ENCODE results near the gene TOGARAM2.

The TOGARAM2 gene

DNA sequence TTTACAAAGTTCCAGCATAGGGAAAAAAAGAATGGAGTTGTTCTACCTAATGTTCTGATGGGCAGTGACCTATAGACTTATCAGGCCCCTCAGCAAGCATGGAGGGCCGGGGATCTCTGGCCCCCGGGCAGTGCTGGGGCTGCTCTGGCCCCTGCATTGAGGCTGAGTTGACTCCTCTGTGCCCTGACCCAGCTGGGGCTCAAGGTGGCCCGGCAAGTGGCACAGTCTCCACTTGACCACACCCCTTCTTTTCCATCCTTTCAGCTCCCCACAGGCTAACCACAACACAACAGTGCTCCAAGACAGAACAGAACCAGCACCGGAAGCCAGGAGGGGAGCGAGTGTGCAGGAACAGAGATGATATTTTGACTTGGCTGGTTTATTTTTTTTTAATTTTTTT is 19.9 kb downstream of the TOGARAM2 start:
- no peak overlapping the region for H3K27ac ChIP-seq (ENCODE audit: extremely low read depth, low read depth, low read length)
- CTCF ChIA-PET: interaction anchor here (0.6 to 0.7 kb wide), 2 partner anchors 74 to 453 kb away, joined by 3 to 4 read pairs; no protein-coding TSS in a partner anchor
- POLR2A ChIA-PET: no interaction called here
- no peaks in the 10 kb centered on the region for H3K36me3 ChIP-seq (ENCODE audit: control insufficient read depth in 2 of 2, insufficient read depth in 1 of 2, low read length in 2 of 2)
- H3K9me3 ChIP-seq (ENCODE audit: control insufficient read depth, insufficient read depth, low read depth, low read length): no peaks in the 10 kb centered on the region
- H3K4me3 ChIP-seq (ENCODE audit: low read depth, low read length): no peak overlapping the region
- TF ChIP-seq ZNF37A (tag by site-specific recombination; IDR thresholded peaks at IDR 0.05): no peak
- no peak for TF ChIP-seq ZNF776 (tag by site-specific recombination; IDR thresholded peaks at IDR 0.05; ENCODE audit: borderline replicate concordance)
- TF ChIP-seq, protein P1, sequence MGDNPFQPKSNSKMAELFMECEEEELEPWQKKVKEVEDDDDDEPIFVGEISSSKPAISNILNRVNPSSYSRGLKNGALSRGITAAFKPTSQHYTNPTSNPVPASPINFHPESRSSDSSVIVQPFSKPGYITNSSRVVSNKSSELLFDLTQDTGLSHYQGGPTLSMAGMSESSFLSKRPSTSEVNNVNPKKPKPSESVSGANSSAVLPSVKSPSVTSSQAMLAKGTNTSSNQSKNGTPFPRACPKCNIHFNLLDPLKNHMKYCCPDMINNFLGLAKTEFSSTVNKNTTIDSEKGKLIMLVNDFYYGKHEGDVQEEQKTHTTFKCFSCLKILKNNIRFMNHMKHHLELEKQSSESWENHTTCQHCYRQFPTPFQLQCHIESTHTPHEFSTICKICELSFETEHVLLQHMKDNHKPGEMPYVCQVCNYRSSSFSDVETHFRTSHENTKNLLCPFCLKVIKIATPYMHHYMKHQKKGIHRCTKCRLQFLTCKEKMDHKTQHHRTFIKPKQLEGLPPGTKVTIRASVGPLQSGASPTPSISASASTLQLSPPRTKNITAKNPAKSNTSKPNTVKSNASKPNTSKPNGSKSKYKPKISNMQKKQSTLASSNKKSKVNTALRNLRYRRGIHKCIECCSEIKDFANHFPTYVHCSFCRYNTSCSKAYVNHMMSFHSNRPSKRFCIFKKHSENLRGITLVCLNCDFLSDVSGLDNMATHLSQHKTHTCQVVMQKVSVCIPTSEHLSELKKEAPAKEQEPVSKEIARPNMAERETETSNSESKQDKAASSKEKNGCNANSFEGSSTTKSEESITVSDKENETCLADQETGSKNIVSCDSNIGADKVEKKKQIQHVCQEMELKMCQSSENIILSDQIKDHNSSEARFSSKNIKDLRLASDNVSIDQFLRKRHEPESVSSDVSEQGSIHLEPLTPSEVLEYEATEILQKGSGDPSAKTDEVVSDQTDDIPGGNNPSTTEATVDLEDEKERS (tag by site-specific recombination; IDR thresholded peaks at IDR 0.05): no peak
- no peaks in the 10 kb centered on the region for H3K4me1 ChIP-seq (ENCODE audit: control insufficient read depth, insufficient read depth, low read length)

DNA sequence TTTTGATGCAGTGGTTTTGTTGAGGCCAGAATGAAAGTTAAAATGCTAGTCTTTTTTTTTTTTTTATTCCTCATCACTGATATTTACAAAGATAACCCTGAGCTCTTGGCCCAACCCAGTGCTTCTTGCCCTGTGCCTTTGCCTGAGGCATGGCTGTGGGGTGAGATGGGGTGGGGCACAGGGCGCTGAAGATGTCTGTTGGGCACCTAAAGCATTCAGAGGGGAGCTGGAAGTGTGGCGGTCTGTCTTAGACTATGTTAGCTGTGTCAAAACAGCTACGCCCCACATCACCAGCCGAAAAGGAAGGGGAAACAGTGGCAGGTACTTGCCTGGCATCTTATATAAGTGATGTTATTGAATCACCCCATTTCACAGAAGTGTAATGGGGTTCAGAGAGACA is 20.7 kb downstream of the TOGARAM2 start:
- no peaks in the 10 kb centered on the region for H3K36me3 ChIP-seq (ENCODE audit: control insufficient read depth in 2 of 2, insufficient read depth in 1 of 2, low read length in 2 of 2)
- ChIA-PET POLR2A (no interaction called here), CTCF (interaction anchor here (0.7 kb wide), 1 partner anchor 11 kb away, joined by 3 read pairs; no protein-coding TSS in a partner anchor)
- H3K4me1 ChIP-seq (ENCODE audit: control insufficient read depth, insufficient read depth, low read length): no peaks in the 10 kb centered on the region
- no peak overlapping the region for H3K4me3 ChIP-seq (ENCODE audit: low read depth, low read length)
- no peaks in the 10 kb centered on the region for H3K9me3 ChIP-seq (ENCODE audit: control insufficient read depth, insufficient read depth, low read depth, low read length)
- no peak overlapping the region for H3K27ac ChIP-seq (ENCODE audit: extremely low read depth, low read depth, low read length)
- TF ChIP-seq, protein P1 (tag by site-specific recombination; IDR thresholded peaks at IDR 0.05): no peak
- TF ChIP-seq, protein P2, sequence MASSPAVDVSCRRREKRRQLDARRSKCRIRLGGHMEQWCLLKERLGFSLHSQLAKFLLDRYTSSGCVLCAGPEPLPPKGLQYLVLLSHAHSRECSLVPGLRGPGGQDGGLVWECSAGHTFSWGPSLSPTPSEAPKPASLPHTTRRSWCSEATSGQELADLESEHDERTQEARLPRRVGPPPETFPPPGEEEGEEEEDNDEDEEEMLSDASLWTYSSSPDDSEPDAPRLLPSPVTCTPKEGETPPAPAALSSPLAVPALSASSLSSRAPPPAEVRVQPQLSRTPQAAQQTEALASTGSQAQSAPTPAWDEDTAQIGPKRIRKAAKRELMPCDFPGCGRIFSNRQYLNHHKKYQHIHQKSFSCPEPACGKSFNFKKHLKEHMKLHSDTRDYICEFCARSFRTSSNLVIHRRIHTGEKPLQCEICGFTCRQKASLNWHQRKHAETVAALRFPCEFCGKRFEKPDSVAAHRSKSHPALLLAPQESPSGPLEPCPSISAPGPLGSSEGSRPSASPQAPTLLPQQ (tag by site-specific recombination; IDR thresholded peaks at IDR 0.05): no peak
- TF ChIP-seq, protein P3, sequence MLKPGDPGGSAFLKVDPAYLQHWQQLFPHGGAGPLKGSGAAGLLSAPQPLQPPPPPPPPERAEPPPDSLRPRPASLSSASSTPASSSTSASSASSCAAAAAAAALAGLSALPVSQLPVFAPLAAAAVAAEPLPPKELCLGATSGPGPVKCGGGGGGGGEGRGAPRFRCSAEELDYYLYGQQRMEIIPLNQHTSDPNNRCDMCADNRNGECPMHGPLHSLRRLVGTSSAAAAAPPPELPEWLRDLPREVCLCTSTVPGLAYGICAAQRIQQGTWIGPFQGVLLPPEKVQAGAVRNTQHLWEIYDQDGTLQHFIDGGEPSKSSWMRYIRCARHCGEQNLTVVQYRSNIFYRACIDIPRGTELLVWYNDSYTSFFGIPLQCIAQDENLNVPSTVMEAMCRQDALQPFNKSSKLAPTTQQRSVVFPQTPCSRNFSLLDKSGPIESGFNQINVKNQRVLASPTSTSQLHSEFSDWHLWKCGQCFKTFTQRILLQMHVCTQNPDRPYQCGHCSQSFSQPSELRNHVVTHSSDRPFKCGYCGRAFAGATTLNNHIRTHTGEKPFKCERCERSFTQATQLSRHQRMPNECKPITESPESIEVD (tag by site-specific recombination; IDR thresholded peaks at IDR 0.05): no peak
- TF ChIP-seq EGR2 (tag by site-specific recombination; IDR thresholded peaks at IDR 0.05; ENCODE audit: low read depth) (no peak), ZNF426 (tag by site-specific recombination; IDR thresholded peaks at IDR 0.05) (no peak), ZNF266 (tag by site-specific recombination; IDR thresholded peaks at IDR 0.05; ENCODE audit: low read depth) (no peak), ZNF138 (tag by site-specific recombination; IDR thresholded peaks at IDR 0.05; ENCODE audit: borderline replicate concordance) (no peak), ZNF248 (tag by site-specific recombination; IDR thresholded peaks at IDR 0.05) (no peak), ZNF792 (tag by site-specific recombination; IDR thresholded peaks at IDR 0.05) (no peak), ZBTB48 (tag by site-specific recombination; IDR thresholded peaks at IDR 0.05) (no peak), ZNF223 (tag by site-specific recombination; IDR thresholded peaks at IDR 0.05) (no peak), ZNF404 (tag by site-specific recombination; IDR thresholded peaks at IDR 0.05) (no peak), ZNF10 (tag by site-specific recombination; IDR thresholded peaks at IDR 0.05) (no peak)
- TF ChIP-seq, protein P4, sequence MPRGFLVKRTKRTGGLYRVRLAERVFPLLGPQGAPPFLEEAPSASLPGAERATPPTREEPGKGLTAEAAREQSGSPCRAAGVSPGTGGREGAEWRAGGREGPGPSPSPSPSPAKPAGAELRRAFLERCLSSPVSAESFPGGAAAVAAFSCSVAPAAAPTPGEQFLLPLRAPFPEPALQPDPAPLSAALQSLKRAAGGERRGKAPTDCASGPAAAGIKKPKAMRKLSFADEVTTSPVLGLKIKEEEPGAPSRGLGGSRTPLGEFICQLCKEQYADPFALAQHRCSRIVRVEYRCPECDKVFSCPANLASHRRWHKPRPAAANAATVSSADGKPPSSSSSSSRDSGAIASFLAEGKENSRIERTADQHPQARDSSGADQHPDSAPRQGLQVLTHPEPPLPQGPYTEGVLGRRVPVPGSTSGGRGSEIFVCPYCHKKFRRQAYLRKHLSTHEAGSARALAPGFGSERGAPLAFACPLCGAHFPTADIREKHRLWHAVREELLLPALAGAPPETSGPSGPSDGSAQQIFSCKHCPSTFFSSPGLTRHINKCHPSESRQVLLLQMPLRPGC (tag by site-specific recombination; IDR thresholded peaks at IDR 0.05): no peak
- TF ChIP-seq, protein P5, sequence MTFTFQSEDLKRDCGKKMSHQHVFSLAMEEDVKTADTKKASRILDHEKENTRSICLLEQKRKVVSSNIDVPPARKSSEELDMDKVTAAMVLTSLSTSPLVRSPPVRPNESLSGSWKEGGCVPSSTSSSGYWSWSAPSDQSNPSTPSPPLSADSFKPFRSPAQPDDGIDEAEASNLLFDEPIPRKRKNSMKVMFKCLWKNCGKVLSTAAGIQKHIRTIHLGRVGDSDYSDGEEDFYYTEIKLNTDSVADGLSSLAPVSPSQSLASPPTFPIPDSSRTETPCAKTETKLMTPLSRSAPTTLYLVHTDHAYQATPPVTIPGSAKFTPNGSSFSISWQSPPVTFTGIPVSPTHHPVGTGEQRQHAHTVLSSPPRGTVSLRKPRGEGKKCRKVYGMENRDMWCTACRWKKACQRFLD (tag by site-specific recombination; IDR thresholded peaks at IDR 0.05): no peak
- TF ChIP-seq, protein P6, sequence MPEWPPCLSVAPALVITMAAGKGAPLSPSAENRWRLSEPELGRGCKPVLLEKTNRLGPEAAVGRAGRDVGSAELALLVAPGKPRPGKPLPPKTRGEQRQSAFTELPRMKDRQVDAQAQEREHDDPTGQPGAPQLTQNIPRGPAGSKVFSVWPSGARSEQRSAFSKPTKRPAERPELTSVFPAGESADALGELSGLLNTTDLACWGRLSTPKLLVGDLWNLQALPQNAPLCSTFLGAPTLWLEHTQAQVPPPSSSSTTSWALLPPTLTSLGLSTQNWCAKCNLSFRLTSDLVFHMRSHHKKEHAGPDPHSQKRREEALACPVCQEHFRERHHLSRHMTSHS (tag by site-specific recombination; IDR thresholded peaks at IDR 0.05): no peak
- TF ChIP-seq, protein P7, sequence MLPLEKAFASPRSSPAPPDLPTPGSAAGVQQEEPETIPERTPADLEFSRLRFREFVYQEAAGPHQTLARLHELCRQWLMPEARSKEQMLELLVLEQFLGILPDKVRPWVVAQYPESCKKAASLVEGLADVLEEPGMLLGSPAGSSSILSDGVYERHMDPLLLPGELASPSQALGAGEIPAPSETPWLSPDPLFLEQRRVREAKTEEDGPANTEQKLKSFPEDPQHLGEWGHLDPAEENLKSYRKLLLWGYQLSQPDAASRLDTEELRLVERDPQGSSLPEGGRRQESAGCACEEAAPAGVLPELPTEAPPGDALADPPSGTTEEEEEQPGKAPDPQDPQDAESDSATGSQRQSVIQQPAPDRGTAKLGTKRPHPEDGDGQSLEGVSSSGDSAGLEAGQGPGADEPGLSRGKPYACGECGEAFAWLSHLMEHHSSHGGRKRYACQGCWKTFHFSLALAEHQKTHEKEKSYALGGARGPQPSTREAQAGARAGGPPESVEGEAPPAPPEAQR (tag by site-specific recombination; IDR thresholded peaks at IDR 0.05): no peak
